HUES64 (cell line): ENCODE results near the gene SEC14L1.

ENCODE experiments used
- H3K27ac ChIP-seq: 2 replicates; pipeline ENCODE4 v1.7.0; 2013; ENCODE audit warnings: low read depth, low read length, inconsistent platforms
- H3K27me3 ChIP-seq: 2 replicates; pipeline ENCODE4 v1.6.1; 2013; ENCODE audit warnings: mild to moderate bottlenecking, low read length; ENCODE audit not compliant: insufficient read depth
- H3K36me3 ChIP-seq: 2 replicates; pipeline ENCODE4 v1.6.1; 2013; ENCODE audit warnings: mild to moderate bottlenecking, low read length; ENCODE audit not compliant: insufficient read depth
- H3K4me1 ChIP-seq: 2 replicates; pipeline ENCODE4 v1.6.1; 2013; ENCODE audit warnings: mild to moderate bottlenecking, low read length, moderate library complexity; ENCODE audit not compliant: insufficient read depth
- H3K4me3 ChIP-seq: 2 replicates; pipeline ENCODE4 v1.5.1; 2013; ENCODE audit warnings: mild to moderate bottlenecking, low read length, moderate library complexity
- H3K9ac ChIP-seq: 2 replicates; pipeline ENCODE4 v1.6.1; 2013; ENCODE audit warnings: mild to moderate bottlenecking, low read depth, low read length
- H3K9me3 ChIP-seq: 2 replicates; pipeline ENCODE4 v1.6.1; 2013; ENCODE audit warnings: low read depth, low read length; ENCODE audit not compliant: insufficient read depth
- WGBS: fragments of 150-250, 120-280 bp; methylation state at CpG from one replicate; pipeline ENCODE4 v1.1.7; 2013; ENCODE audit warnings: missing lambda C conversion rate; 5-methylcytosine and 5-hydroxymethylcytosine counted together

Gene SEC14L1

DNA sequence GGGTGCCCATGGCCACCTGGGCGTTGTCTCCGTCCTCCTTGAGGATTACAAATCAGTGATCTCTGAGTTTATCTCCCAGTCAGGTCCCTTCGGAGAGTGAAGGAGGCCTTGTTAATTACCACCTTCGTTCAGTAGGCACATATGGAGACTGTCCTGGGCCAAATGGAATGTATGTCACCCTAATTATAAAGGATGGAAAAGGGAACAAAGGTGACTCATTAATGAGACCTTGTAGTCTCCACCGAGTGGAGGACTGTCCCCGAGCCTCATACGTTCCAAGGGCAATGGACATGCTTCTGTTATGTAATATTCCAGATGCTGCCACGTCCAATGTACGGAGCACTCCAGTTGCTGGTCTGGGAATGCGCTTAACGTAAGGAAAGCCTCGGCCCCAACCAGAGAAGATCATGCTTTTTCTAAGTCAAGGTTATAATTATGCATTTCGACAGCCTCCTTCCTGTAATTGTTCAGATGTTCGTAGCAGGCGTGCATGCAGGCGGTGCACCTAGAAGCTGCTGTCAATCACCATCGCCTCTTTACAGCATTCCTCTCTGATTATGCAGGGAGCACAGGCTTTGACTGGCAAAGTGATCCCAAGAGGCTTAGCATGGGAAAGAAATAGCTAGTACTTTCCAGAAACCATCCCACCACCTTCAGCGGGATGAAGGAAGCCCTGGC lies 22.4 kb upstream of the SEC14L1 start:
- Histone ChIP-seq H3K4me1 (no peaks in the 10 kb centered on the region), H3K9ac (no peak overlapping the region), H3K27ac (no peak overlapping the region), H3K36me3 (no peaks in the 10 kb centered on the region), H3K9me3 (no peaks in the 10 kb centered on the region), H3K27me3 (no peaks in the 10 kb centered on the region), H3K4me3 (no peak overlapping the region)
- WGBS = 91% methylated on average over 18 of the region's 18 CpGs

DNA sequence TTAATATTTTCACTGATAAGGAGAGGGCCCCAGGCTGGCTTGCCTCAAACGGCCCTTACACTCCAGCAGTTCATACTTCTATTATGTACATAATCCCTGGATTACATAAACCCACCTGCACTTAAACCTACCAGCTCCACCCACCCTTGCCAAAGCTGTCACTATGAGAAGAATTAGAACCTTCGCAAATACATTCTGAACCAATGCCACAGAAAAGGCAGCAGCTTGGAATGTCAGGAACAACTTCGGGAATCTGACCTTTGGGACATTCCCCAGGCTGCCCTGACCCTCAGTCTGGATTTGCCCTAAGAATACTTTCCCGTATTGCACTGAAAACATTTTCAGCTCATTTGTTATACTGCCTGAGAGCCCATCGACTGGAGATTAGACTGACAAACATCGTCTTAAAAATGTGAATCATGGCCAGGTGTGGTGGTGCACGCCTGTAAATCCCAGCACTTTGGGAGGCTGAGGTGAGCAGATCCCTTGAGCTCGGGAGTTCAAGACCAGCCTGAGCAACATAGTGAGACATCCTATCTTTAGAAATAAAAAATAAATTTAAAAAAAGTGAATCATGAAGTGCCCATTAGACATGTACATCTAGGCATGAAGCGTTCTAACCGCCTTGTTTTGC lies 21.0 kb upstream of the SEC14L1 start:
- Histone ChIP-seq H3K4me3 (no peak overlapping the region), H3K27me3 (no peaks in the 10 kb centered on the region), H3K27ac (no peak overlapping the region), H3K9ac (no peak overlapping the region), H3K4me1 (peaks cover 4% of the 10 kb centered on the region; the same call in 1 of the 2 replicates), H3K36me3 (no peaks in the 10 kb centered on the region), H3K9me3 (no peaks in the 10 kb centered on the region)
- 87% methylated on average over 10 of the region's 10 CpGs for WGBS

DNA sequence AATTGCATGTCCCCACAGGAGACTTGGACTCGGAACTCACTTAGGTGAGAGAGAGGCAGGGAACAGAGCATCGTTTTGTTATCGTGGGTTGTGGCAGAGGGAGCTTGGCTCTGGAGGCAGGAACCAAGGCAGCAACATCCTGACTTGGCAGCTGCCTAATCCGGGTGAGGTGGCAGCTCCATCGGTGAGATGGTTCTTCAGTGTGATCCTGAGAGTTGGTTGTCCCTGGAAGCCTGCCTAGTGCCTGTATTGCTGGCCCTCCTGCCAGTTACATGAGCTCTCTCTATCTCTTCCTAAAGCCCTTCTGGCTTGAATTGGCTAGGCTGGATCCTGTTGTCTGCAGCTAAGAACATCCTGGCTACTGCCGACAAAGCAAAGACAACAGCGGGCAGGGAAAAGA lies 19.9 kb upstream of the SEC14L1 start:
- Histone ChIP-seq H3K4me1 (peaks cover 4% of the 10 kb centered on the region; the same call in 1 of the 2 replicates), H3K9ac (0 out of 2 replicates have a peak overlapping the region, but pooled peaks have one; percentile 20), H3K4me3 (no peak overlapping the region), H3K27me3 (no peaks in the 10 kb centered on the region), H3K9me3 (no peaks in the 10 kb centered on the region), H3K27ac (no peak overlapping the region), H3K36me3 (no peaks in the 10 kb centered on the region)
- WGBS = 94% methylated on average over 7 of the region's 7 CpGs

- no peaks in the 10 kb centered on the region for H3K36me3 ChIP-seq
- H3K9me3 ChIP-seq = no peaks in the 10 kb centered on the region
- peaks cover 4% of the 10 kb centered on the region; the same call in 1 of the 2 replicates for H3K4me1 ChIP-seq
- peak overlapping the region; percentile 26; the same call in 1 of the 2 replicates for H3K9ac ChIP-seq
- no peak overlapping the region for H3K27ac ChIP-seq
- 90% methylated on average over 15 of the region's 15 CpGs for WGBS
- H3K27me3 ChIP-seq = no peaks in the 10 kb centered on the region
- no peak overlapping the region for H3K4me3 ChIP-seq
These were observed 16.4 kb upstream of the SEC14L1 start for GRCh38 chr17:77124192-77124889.

- H3K4me1 ChIP-seq = peaks cover 4% of the 10 kb centered on the region; the same call in 1 of the 2 replicates
- no peak overlapping the region for H3K9ac ChIP-seq
- no peaks in the 10 kb centered on the region for H3K36me3 ChIP-seq
- no peak overlapping the region for H3K27ac ChIP-seq
- H3K4me3 ChIP-seq = no peak overlapping the region
- no peaks in the 10 kb centered on the region for H3K9me3 ChIP-seq
- WGBS = 84% methylated on average over 8 of the region's 8 CpGs
- H3K27me3 ChIP-seq = no peaks in the 10 kb centered on the region
These were observed 15.3 kb upstream of the SEC14L1 start for GRCh38 chr17:77125432-77125901.

DNA sequence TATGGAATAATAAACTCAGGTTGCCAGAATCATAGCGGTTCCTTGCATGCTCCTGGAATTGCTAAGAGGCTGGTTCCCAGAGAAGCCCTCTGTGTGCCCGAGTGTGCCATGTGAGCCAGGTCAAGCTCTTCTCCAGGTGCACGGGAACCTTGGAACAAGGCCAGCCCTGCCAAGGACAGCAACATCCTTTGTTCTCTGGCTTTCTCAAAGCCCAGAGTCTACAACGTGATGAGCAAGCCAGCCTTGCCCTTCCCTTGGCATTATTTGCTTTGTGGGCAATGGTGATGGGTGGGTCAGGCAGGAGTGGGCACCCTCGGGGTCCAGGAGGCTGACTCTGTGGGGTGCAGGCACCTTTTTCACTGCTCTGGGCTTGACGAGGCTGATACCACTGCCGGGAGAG lies 14.2 kb upstream of the SEC14L1 start:
- H3K9me3 ChIP-seq = no peaks in the 10 kb centered on the region
- H3K4me3 ChIP-seq = no peak overlapping the region
- no peaks in the 10 kb centered on the region for H3K27me3 ChIP-seq
- H3K27ac ChIP-seq = no peak overlapping the region
- H3K4me1 ChIP-seq = peaks cover 4% of the 10 kb centered on the region; the same call in 1 of the 2 replicates
- WGBS = 94% methylated on average over 7 of the region's 7 CpGs
- H3K36me3 ChIP-seq = no peaks in the 10 kb centered on the region
- no peak overlapping the region for H3K9ac ChIP-seq

GRCh38 chr17:77127735-77128361 lies 12.9 kb upstream of the SEC14L1 start:
- H3K36me3 ChIP-seq = no peaks in the 10 kb centered on the region
- no peaks in the 10 kb centered on the region for H3K9me3 ChIP-seq
- no peak overlapping the region for H3K4me3 ChIP-seq
- no peak overlapping the region for H3K9ac ChIP-seq
- 94% methylated on average over 18 of the region's 18 CpGs for WGBS
- peaks cover 4% of the 10 kb centered on the region; the same call in 1 of the 2 replicates for H3K4me1 ChIP-seq
- H3K27ac ChIP-seq = no peak overlapping the region
- H3K27me3 ChIP-seq = no peaks in the 10 kb centered on the region

GRCh38 chr17:77128896-77129567 lies 11.7 kb upstream of the SEC14L1 start:
- peaks cover 4% of the 10 kb centered on the region; the same call in 1 of the 2 replicates for H3K4me1 ChIP-seq
- WGBS = 81% methylated on average over 10 of the region's 10 CpGs

GRCh38 chr17:77129568-77130301 lies 11.0 kb upstream of the SEC14L1 start:
- no peaks in the 10 kb centered on the region for H3K36me3 ChIP-seq
- H3K9me3 ChIP-seq = no peaks in the 10 kb centered on the region
- H3K27ac ChIP-seq = no peak overlapping the region
- WGBS = 86% methylated on average over 13 of the region's 13 CpGs
- no peak overlapping the region for H3K9ac ChIP-seq
- H3K4me3 ChIP-seq = no peak overlapping the region
- H3K27me3 ChIP-seq = no peaks in the 10 kb centered on the region
- no peaks in the 10 kb centered on the region for H3K4me1 ChIP-seq

More at GRCh38 chr17:77128896-77129567, 11.7 kb upstream of the SEC14L1 start:
- Histone ChIP-seq H3K9ac (no peak overlapping the region), H3K9me3 (no peaks in the 10 kb centered on the region), H3K36me3 (no peaks in the 10 kb centered on the region), H3K4me3 (no peak overlapping the region), H3K27me3 (no peaks in the 10 kb centered on the region), H3K27ac (no peak overlapping the region)

GRCh38 chr17:77130525-77130924 lies 10.2 kb upstream of the SEC14L1 start:
- Histone ChIP-seq H3K27ac (no peak overlapping the region), H3K9ac (no peak overlapping the region), H3K36me3 (no peaks in the 10 kb centered on the region), H3K27me3 (no peaks in the 10 kb centered on the region), H3K4me1 (no peaks in the 10 kb centered on the region), H3K4me3 (no peak overlapping the region), H3K9me3 (no peaks in the 10 kb centered on the region)
- 95% methylated on average over 9 of the region's 9 CpGs for WGBS
